Measurements from ENCODE around the gene SLC39A9.

DNA sequence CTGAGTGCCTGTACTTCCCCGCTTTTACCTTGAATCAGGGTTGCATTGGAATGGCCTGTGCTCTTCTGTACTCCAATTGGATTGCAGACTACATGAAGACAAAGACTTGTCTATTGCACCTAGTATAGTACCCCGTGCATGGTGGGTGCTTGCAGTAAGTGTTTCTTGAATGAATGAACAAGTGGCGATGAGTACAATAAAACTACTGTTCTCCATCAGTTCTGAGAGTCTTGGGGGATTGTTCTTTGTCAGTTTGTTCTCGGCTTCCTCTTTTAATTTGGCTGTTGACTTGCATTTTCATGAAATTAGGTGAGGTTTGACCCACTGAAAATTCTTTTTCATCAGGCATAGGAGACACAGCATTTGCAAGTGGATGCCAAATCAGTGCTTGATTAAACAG lies 34.5 kb upstream of the SLC39A9 start:
- TF ChIP-seq POLR2A (IDR thresholded peaks at IDR 0.05) (no peak), CTCF (IDR thresholded peaks at IDR 0.05 in 8 of 11, conservative IDR thresholded peaks at IDR 0.05 in 3 of 11) (no peak), POLR2AphosphoS5 (IDR thresholded peaks at IDR 0.05) (no peak)
